HG02588 (cell line): ENCODE results near the gene ANKRD39.
"Not testable (repeated sequence)": the region's sequence is repeated elsewhere in the genome, so short reads cannot be mapped to it uniquely, and the experiment has no call there.

Experiments
- ATAC-seq: cut with Tn5 transposase; IDR thresholded peaks from one replicate; pipeline ENCODE4 v1.9.1; 2021; ENCODE audit warnings: mild to moderate bottlenecking, moderate library complexity; ENCODE audit not compliant: unreplicated experiment

Gene ANKRD39

GRCh38 chr2:96857667-96858372 is at the start of gene ANKRD39:
ANKRD39 (minus strand) TSS chr2:96858016; CDS start chr2:96857987, 29 bp downstream.
- ATAC-seq = peak; percentile 91

- no peak for ATAC-seq
Measured at GRCh38 chr2:96906729-96907114, 48.9 kb upstream of the ANKRD39 start.

GRCh38 chr2:96903815-96904214 is 46.0 kb upstream of the ANKRD39 start:
- ATAC-seq = no peak

- ATAC-seq = no peak
Measured at GRCh38 chr2:96903318-96903717, 45.5 kb upstream of the ANKRD39 start.

- ATAC-seq = no peak
Measured at GRCh38 chr2:96900237-96900636, 42.4 kb upstream of the ANKRD39 start.

GRCh38 chr2:96899413-96899741 is 41.6 kb upstream of the ANKRD39 start:
- no peak for ATAC-seq

- ATAC-seq = no peak
Measured at GRCh38 chr2:96898641-96899412, 41.0 kb upstream of the ANKRD39 start.

- no peak for ATAC-seq
Measured at GRCh38 chr2:96898135-96898505, 40.3 kb upstream of the ANKRD39 start.

GRCh38 chr2:96897491-96898134 is 39.8 kb upstream of the ANKRD39 start:
- no peak for ATAC-seq

- ATAC-seq = no peak
Measured at GRCh38 chr2:96895746-96896651, 38.2 kb upstream of the ANKRD39 start.

- ATAC-seq = no peak
Measured at GRCh38 chr2:96895032-96895745, 37.4 kb upstream of the ANKRD39 start.

- no peak for ATAC-seq
Measured at GRCh38 chr2:96894151-96894531, 36.3 kb upstream of the ANKRD39 start.

GRCh38 chr2:96893289-96894150 is 35.7 kb upstream of the ANKRD39 start:
- no peak for ATAC-seq

GRCh38 chr2:96891591-96892333 is 33.9 kb upstream of the ANKRD39 start:
- no peak for ATAC-seq

- ATAC-seq = no peak
Measured at GRCh38 chr2:96890726-96891385, 33.0 kb upstream of the ANKRD39 start.

- no peak for ATAC-seq
Measured at GRCh38 chr2:96890252-96890651, 32.4 kb upstream of the ANKRD39 start.

GRCh38 chr2:96889502-96889901 is 31.7 kb upstream of the ANKRD39 start:
- ATAC-seq = not testable (repeated sequence)
